GM19455 (cell line): ENCODE results near the gene PTPRN2.

Experiments
- ATAC-seq: cut with Tn5 transposase; IDR thresholded peaks from one replicate; pipeline ENCODE4 v1.9.1; 2021; ENCODE audit not compliant: unreplicated experiment

Gene PTPRN2

DNA sequence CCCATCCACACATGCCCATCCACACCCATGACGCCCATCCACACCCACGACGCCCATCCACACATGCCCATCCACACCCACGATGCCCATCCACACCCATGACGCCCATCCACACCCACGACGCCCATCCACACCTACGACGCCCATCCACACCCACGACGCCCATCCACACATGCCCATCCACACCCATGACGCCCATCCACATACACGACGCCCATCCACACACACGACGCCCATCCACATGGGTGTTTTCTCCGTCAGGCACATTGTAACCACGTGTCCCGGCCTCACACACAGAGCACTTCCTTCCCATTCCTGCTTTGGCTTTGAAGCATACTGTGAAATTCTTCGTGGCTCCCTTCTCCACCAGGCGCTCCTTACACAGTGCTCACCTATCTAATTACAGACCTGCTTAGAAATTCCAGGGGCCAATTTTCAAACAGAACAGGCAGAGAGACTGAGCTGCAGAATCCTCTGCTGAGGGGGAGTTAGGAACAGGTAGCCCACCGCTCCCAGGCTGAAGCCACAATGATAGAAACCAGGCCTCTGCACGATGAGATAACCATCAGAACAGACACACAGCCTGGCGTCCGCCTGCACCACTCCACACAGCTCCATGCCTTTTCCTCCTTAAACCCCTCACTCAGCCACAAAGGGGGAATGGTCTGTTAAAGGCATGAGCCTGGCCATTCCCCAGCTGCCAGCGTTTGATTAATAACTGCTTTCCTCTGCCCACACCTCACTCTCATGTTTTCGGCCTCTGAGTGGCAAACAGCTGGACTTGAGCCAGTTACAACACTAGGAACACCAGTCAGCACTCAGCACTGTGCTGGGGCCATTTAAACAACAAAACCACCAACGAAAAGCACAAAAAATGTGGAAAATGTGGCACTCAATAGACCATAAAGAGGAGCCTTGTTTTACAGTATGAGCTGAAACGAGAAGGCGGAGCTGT lies 501.6 kb downstream of the PTPRN2 start:
- no peak for ATAC-seq

GRCh38 chr7:158084555-158084954 lies 503.1 kb downstream of the PTPRN2 start:
- ATAC-seq = no peak

DNA sequence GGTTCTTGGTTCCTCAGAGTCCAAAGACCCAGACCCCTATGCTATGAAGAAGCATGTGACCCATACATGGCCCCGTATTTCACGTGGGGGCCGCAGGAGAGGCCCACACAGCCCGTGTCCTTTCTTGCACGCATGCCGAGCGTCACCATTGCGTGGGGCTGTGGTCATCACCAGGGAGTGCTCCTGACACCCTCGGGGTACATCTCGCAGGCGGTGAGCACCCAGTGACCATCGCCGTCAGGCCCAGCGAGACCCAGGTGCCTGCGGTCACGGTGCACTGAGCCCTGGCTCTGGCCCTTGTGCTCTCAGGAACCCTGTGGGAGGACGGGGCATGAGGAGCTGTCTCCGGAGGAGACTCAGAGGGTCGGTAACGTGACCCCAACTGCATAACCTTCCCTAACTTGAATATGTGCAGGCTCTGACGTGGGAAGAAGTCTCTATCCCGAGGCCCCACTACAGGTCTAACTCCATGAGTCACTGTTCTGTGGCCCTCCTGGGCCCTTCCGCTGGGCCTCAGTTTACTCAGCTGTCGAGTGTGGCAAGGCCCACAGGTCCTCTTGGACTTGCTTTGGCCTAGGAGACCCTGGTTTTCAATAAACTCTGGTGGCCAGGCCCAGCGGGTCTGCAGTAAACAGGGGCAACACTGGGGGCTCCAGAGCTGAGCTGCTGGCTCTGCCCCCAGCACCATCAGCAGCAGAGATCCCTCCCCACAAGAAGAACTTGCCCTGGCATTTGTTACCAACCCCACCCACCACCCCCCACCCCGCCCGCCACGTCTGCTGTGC lies 503.9 kb downstream of the PTPRN2 start:
- no peak for ATAC-seq

- ATAC-seq = no peak
Measured at GRCh38 chr7:158082761-158083160, 504.9 kb downstream of the PTPRN2 start.

DNA sequence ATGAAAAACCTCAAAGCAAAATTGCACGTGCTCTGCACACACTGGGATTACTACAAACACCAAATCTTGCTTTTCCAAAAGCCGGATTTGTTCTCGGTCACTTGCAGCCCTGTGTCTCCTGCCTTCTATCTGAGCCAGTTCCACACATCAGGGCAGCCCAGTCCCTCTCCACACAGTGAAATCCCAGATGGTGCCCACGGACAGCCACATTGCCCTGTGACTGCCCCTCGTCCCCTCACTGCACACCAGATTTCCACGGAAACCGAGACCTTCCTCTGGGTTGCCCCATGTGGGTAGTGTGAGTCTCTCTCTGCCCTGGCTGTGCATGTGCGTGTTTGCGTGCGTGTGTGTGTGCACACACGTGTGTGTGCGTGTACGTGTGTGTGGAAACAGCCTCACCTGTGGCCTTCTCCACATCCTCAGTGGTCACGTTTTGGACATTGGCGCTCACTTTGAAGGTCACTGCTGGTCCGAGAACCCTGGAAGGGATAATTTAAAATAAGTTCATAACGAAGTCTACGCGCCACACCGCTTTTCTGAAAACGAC lies 506.7 kb downstream of the PTPRN2 start:
- ATAC-seq = no peak

- ATAC-seq = no peak
Measured at GRCh38 chr7:158077934-158078910, 509.4 kb downstream of the PTPRN2 start.

- ATAC-seq = no peak
Measured at GRCh38 chr7:158077151-158077840, 510.3 kb downstream of the PTPRN2 start.

- no peak for ATAC-seq
Measured at GRCh38 chr7:158076656-158077055, 511.0 kb downstream of the PTPRN2 start.

GRCh38 chr7:158076215-158076614 lies 511.4 kb downstream of the PTPRN2 start:
- no peak for ATAC-seq

- ATAC-seq = no peak
Measured at GRCh38 chr7:158075633-158076001, 512.0 kb downstream of the PTPRN2 start.

GRCh38 chr7:158074896-158075632 lies 512.6 kb downstream of the PTPRN2 start:
- ATAC-seq = no peak

DNA sequence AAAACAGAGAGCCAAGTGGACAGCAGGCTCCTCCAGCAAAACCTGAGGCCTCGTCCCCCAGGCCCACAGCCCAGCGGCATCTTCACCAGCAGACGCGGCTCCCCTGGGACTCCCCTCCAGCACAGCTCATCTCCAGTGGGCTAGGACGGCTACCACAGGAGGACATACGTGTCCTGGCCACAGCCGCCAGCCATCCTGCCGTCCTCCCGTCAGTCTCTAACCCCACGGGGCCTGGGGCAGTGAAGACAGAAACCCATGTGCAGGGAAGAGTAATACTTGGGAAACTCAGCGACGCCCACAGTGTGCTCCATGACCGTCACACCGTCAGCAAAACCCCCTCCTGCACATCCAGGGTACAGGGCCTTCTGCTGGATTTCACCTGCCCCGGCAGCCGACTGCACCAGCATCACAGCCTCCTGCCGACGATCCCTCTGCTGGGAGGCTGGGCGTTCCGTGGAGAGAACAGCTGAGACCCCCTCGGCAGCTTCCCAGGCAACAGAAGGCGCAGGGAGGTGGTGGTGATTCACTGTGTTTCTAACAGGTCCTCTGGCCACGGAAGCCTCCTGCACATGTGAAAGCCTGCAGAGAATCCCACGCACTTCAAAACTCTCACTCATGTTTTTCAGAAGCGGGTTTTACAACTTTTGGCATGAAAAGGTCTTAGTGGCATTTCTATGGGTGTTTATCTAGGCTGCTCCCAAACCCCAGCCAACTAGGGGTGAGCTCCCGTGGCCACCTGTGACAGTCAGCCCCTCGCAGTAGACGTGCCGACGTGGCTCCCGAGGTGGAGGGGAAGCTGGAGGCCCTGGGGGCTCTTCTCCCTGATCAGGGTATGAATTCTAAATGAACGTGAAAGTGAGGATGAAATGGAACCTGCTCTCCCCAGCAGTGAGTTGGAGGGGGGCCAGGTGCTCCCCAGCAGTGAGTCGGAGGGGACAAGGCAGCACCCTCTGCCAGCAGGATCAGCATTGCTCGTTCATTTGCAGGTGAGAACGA lies 513.5 kb downstream of the PTPRN2 start:
- no peak for ATAC-seq

DNA sequence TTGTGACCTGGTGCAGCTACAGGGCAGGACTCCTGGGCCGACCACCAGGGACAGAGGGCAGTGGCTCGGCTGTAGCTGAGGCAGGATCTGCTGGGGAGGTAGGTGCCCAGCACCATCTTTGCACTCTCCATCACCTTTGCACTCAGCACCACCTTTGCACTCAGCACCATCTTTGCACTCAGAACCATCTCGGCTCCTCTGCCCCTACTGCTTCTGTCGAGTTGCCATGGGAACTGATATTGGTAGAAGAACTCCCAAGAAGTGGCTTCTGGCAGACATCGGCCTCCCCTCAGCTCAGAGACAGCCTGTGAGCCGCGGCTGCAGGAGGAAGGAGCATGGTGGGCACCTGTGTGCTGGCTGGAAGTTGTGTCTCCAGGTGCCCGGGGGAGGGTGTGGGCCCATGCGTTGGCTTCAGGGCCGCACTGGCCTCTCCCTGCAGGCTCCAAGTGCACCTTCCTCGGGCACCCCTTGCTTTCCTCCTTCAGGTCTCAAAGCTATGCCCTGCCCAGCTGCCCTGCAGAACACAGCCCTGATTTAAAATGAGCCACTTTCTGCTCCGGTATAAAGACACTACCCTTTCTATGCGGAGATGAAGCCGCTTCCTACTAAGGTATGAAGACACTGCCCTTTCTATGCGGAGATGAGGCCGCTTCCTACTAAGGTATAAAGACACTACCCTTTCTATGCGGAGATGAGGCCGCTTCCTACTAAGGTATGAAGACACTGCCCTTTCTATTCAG lies 514.5 kb downstream of the PTPRN2 start:
- ATAC-seq = no peak

DNA sequence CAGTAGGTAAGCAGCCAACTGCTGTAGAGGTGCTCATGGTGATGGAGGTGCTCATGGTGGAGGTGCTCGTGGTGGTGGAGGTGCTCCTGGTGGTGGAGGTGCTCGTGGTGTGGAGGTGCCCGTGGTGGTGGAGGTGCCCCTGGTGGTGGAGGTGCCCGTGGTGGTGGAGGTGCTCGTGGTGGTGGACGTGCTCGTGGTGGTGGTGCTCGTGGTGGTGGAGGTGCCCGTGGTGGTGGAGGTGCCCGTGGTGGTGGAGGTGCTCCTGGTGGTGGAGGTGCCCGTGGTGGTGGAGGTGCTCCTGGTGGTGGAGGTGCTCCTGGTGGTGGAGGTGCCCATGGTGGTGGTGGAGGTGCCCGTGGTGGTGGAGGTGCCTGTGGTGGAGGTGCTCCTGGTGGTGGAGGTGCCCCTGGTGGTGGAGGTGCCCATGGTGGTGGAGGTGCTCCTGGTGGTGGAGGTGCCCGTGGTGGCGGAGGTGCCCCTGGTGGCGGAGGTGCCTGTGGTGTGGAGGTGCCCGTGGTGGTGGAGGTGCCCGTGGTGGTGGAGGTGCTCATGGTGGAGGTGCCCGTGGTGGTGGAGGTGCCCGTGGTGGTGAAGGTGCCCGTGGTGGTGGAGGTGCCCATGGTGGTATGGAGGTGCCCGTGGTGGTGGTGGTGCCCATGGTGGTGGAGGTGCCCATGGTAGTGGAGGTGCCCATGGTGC lies 517.3 kb downstream of the PTPRN2 start:
- ATAC-seq = no peak

- ATAC-seq = no peak
Measured at GRCh38 chr7:158068853-158069252, 518.8 kb downstream of the PTPRN2 start.

DNA sequence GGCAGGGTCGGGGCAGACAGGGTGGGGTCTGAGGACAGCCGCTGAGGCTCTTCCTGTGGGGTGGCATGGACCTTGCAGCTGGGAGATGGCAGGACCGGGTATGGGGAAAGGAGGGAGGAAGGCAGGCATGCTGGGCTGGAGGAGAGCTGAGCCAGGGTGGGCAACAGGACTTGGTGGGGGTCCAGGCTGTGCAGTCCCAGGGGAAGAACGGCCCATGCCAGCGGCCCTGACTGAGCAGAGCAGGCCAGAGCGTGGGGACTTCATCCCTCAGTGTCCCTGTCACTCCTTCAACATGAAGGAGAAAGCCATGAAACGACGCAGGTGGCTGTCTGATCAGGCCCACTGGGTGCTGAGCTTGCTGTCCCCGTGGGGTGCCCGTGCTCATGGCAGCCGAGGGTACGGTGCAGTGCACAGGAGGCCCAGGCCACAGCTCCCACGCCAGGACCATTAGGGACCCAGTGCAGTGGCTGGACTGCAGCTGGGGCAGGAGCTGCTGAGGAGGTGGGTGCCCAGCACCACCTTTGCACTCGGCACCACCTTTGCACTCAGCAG lies 519.6 kb downstream of the PTPRN2 start:
- no peak for ATAC-seq
